ENCODE results near the gene FOXA2. TPM values are rescaled to one million over a fixed set of nuclear protein-coding genes. Genes with fewer than 3 reads are reported as not detected.

Gene FOXA2
- polyA plus RNA-seq, 4 donors: 0.14 to 0.16 TPM; not detected in 2

- DNase-seq (ENCODE audit: low read depth in 4 of 4, low spot score in 3 of 4): no peak
Measured at GRCh38 chr20:22584922-22585785, 782 bp upstream of the FOXA2 start.

- no peak for DNase-seq (ENCODE audit: low read depth in 4 of 4, low spot score in 3 of 4)
Measured at GRCh38 chr20:22583773-22584521, 425 bp downstream of the FOXA2 start.

GRCh38 chr20:22582964-22583772 is 1.2 kb downstream of the FOXA2 start:
- DNase-seq (ENCODE audit: low read depth in 4 of 4, low spot score in 3 of 4): no peak

- no peak for DNase-seq (ENCODE audit: low read depth in 4 of 4, low spot score in 3 of 4)
Measured at GRCh38 chr20:22582386-22582963, 1.9 kb downstream of the FOXA2 start.

- DNase-seq (ENCODE audit: low read depth in 4 of 4, low spot score in 3 of 4): no peak
Measured at GRCh38 chr20:22581437-22582385, 2.7 kb downstream of the FOXA2 start.

GRCh38 chr20:22579711-22580697 is 4.4 kb downstream of the FOXA2 start:
- DNase-seq (ENCODE audit: low read depth in 4 of 4, low spot score in 3 of 4): no peak

GRCh38 chr20:22579119-22579427 is 5.3 kb downstream of the FOXA2 start:
- no peak for DNase-seq (ENCODE audit: low read depth in 4 of 4, low spot score in 3 of 4)

- DNase-seq (ENCODE audit: low read depth in 4 of 4, low spot score in 3 of 4): no peak
Measured at GRCh38 chr20:22578221-22579118, 5.9 kb downstream of the FOXA2 start.

- no peak for DNase-seq (ENCODE audit: low read depth in 4 of 4, low spot score in 3 of 4)
Measured at GRCh38 chr20:22577515-22578220, 6.7 kb downstream of the FOXA2 start.

GRCh38 chr20:22576733-22577514 is 7.4 kb downstream of the FOXA2 start:
- no peak for DNase-seq (ENCODE audit: low read depth in 4 of 4, low spot score in 3 of 4)

GRCh38 chr20:22576273-22576672 is 8.1 kb downstream of the FOXA2 start:
- no peak for DNase-seq (ENCODE audit: low read depth in 4 of 4, low spot score in 3 of 4)

GRCh38 chr20:22575737-22576136 is 8.6 kb downstream of the FOXA2 start:
- DNase-seq (ENCODE audit: low read depth in 4 of 4, low spot score in 3 of 4): no peak

GRCh38 chr20:22575087-22575721 is 9.2 kb downstream of the FOXA2 start:
- DNase-seq (ENCODE audit: low read depth in 4 of 4, low spot score in 3 of 4): no peak

GRCh38 chr20:22574545-22575086 is 9.8 kb downstream of the FOXA2 start:
- no peak for DNase-seq (ENCODE audit: low read depth in 4 of 4, low spot score in 3 of 4)

- DNase-seq (ENCODE audit: low read depth in 4 of 4, low spot score in 3 of 4): no peak
Measured at GRCh38 chr20:22572491-22572890, 11.9 kb downstream of the FOXA2 start.

Measured in right renal pelvis (tissue), 4 donors.